GM19372 (cell line): ENCODE results near the gene TCHP.
"Not testable (repeated sequence)": the region's sequence is repeated elsewhere in the genome, so short reads cannot be mapped to it uniquely, and the experiment has no call there.

Source experiments
- ATAC-seq: cut with Tn5 transposase; IDR thresholded peaks from one replicate; pipeline ENCODE4 v1.9.1; 2021; ENCODE audit warnings: mild to moderate bottlenecking, low read depth, moderate library complexity; ENCODE audit not compliant: unreplicated experiment

TCHP gene

GRCh38 chr12:109878749-109879148, 21.3 kb upstream of the TCHP start:
- no peak for ATAC-seq

GRCh38 chr12:109879351-109880042, 20.6 kb upstream of the TCHP start:
- ATAC-seq = no peak

DNA sequence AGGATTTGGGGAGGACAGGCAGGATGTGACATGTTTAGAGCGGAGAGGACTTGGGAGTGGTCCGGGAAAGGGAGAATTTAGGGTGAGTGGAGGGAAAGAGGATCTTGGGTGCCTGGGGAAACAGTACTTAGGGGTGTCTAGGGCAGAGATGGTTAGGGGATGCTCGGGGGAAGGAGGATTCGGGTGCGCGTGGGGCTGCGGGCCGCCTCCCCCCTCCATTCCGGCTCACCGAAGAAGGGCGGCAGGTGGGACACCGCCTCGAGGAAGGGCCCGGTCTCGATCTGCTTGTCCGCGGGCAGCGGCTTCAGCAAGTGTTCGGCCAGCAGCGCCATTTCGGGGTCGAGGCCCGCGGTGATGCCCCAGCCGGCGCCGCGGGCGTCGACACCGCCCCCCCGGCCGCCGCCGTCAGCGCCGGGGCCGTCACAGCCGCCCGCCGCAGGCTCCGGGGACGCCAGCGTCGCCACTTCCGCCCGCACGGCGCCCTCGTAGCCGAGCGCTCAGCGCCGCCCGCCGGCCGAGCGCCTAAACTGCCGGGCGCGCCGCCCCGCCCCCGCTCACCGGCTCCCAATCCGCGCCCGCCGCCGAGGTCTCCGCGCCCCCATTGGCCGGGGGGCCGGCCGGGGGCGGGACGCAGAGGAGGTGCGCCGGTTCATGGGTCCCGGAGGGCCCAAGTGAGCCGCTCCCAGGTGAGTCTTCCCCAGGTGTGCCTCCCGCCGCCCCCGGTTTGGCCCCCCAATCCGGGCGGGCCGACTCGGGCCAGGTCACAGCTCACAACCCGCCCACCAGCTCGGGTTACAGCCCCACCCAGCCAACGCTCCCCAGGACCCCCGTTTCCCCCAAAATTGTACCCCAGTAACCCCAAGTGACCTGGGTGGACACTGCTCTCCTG, 19.8 kb upstream of the TCHP start, which contains the start of gene GLTP:
GLTP (minus strand) TSS at position 499 of the 889 bp plus-strand sequence; CDS start at position 332, 167 bp downstream.
- peak; percentile 94 for ATAC-seq

DNA sequence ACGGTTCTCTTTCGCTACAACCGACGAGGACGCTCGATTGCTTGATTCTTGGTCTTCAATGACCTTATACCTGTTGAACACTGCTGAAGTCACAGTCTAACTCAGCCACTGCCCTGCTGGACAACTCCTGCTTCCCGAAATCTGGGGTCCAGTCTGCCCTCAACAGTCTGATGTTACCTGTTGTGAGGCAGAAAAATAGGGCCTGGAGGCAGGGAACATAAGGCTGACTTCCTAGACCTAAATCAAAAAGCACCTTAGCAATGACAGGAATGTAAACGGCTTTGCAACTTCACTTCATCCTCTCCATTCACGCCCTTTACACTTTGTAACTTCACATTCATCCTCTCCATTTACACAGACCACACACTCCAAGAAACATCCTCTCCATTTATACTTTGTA, 19.1 kb upstream of the TCHP start:
- ATAC-seq = no peak

GRCh38 chr12:109881752-109882151, 18.3 kb upstream of the TCHP start:
- no peak for ATAC-seq

- ATAC-seq = no peak
These were observed 16.6 kb upstream of the TCHP start for GRCh38 chr12:109883461-109883860.

- ATAC-seq = no peak
These were observed 14.5 kb upstream of the TCHP start for GRCh38 chr12:109885616-109886015.

DNA sequence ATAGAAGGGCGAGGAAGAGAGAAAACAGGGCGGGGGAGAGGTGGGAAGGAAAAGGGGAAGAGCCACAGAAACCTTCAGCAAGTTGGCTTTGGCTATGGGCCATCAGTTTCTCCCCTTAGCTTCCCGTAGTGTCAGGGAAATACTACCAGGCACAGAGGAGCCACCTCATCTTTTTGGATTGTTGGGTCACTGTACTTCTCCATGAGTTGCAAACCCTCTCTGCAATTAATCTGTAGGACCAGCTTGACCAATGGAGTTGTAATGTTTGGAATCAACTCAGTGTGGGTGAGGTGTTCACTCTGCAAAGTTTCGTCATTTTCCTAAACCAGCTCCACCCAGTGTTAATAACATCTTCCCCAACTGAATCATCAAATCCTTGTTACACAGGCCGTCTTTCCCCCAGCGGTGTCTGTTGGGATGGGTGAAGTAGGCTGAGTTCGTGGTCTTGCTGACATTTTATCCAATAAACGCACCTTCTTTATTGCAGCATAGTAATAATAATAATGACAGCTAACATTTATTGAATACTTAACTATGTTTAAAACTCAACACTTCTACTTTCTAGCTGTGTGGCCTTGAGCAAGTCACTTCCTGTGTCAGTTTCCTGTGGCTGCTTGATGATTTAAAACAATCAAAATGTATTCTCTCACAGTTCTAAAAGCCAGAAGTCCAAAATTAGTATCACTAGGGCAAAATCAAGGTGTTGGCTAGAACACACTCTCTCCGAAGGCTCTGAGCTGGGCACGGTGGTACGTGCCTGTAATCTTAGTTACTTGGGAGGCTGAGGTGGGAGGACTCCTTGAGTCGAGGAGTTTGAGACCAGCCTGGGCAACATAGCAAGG, 11.7 kb upstream of the TCHP start:
- no peak for ATAC-seq

- no peak for ATAC-seq
These were observed 9.4 kb upstream of the TCHP start for GRCh38 chr12:109890620-109891170.

DNA sequence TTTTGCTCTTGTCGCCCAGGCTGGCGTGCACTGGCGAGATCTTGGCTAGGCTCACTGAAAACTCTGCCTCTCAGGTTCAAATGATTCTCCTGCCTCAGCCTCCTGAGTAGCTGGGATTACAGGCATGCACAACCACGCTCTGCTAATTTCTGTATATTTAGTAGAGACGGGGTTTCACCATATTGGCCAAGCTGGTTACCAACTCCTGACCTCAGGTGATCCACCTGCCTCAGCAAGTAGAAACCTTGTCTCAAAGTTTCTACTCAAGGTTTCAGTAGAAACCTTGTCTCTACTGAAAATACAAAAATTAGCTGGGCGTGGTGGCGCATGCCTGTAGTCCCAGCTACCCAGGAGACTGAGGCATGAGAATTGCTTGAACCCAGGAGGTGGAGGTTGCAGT, 8.3 kb upstream of the TCHP start:
- ATAC-seq = not testable (repeated sequence)

DNA sequence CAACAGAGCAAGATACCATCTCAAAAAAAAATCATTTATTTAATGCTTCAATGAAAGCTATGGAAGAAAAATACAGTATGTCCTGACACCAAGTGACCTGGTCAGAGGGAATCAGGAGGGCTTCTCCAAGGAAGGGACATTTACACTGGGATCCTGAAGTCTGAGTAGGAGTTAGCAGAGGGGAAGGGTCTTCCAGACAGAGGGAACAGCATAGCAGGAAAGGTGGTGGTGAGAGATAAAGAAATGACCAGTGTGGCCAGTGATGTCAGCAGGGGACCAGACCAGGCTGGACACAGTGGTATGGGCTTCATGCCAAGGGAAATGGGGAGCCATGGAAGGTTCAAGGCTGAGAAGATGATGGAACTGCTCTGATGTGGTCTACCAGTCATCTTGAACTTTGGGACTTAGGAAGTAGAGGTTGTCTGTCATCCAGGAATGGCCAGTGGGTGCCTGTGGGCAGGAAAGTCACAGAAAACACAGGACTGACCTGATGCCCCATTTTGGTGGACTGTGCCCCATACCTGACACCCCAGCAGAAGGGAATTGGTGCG, 7.8 kb upstream of the TCHP start:
- ATAC-seq = no peak

DNA sequence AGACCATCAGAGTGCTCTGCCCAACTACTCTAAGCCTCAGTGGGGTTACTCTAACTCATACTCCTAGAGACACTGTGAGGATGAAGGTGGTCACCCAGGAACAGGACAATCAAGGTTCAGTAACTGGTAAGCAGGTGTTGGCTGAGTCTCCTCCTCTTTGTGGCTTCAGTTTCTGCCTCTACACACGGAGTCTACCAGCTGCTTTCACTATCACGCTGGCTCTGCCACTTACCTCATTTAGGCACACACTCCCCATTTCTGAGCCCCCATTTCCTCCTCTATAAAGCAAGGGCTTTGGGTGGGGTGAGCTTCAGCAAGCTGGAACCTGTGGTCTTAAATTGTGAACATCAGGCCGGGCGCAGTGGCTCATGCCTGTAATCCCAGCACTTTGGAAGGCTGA, 7.3 kb upstream of the TCHP start:
- no peak for ATAC-seq

GRCh38 chr12:109893261-109893995, 6.6 kb upstream of the TCHP start:
- ATAC-seq = no peak

DNA sequence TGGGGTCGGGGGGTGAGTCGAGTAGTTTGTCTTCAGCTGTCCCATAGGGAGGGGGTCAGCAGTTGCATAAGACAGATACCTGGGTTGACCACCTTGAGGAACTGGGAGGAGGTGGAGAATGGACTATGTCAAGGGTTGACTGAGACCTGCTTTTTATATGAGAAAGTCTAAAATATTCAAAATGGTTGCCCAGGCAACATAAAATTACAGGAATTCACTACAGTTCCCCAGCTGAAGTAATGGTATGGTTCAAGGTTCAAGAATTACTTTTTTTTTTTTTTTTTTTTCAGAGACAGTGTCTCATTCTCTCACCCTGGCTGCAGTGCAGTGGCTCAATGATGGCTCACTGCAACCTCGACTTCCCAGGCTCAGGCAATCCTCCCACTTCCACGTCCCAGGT, 5.1 kb upstream of the TCHP start:
- no peak for ATAC-seq

DNA sequence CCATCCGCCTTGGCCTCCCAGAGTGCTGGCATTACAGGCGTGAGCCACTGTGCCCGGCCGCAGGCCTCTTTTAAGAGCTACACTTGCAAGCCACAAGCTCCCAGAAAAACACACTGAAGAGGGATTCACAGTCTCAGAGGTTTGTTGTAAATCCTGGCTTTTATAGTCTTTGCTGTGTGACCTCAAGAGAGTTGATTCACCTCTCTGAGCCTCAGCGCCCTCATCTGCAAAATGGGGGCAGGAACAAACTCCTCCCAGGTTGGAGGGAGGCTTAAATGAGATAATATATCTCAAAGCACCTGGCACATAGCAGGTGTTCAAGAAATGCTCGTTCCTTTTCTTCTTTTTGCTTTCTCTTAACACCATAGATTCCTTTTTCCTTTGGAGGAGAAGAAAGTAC, 3.9 kb upstream of the TCHP start:
- ATAC-seq = no peak

DNA sequence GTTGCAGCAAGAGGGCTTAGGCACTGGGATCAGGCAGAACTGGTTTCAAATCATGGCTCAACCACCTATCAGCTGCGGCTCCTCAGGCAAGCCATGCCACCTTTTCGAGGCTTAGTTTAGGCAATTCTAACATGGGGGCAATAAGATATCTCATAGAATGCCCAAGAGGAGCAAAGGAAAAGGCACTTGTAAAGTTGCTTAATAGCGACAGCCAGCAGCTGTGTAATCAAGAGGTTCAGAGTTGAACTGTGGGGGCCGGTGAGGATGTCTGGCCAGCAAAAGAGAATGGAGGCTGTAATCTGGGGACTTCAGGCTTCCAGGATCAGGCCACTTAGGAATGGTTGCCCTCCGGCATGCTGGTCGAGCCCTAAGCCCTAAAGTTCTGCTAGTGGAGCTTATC, 3.0 kb upstream of the TCHP start:
- no peak for ATAC-seq

GRCh38 chr12:109899345-109899744, 729 bp upstream of the TCHP start:
- ATAC-seq = not testable (repeated sequence)

- peak; percentile 25 for ATAC-seq
These were observed 892 bp downstream of the TCHP start for GRCh38 chr12:109900752-109901580.
